HG03354 (cell line): Measurements from ENCODE around the gene TGM3.

Experiments used
- ATAC-seq: cut with Tn5 transposase; IDR thresholded peaks from one replicate; pipeline ENCODE4 v1.9.1; 2021; ENCODE audit warnings: mild to moderate bottlenecking; ENCODE audit not compliant: unreplicated experiment, poor library complexity, severe bottlenecking

The TGM3 gene

DNA sequence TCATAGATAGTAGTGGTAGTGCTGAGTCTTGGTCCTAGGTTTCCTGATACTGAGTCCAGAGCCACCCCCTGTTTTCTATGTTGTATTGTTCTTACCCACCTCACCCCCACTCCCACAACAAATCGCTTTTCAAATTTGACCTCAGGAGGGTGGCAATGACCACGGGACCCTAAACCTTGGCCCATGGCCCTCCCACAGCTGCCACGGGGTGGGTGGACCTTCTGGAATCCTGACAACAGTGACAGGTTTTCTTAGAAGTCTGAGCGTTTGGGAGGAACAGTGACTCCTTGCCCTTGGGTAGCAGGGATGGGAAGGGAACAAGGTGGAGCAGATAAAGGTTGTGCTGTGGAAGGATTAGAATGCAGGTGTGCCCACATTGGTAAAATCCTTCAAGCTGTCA, 36.9 kb downstream of the TGM3 start:
- no peak for ATAC-seq

DNA sequence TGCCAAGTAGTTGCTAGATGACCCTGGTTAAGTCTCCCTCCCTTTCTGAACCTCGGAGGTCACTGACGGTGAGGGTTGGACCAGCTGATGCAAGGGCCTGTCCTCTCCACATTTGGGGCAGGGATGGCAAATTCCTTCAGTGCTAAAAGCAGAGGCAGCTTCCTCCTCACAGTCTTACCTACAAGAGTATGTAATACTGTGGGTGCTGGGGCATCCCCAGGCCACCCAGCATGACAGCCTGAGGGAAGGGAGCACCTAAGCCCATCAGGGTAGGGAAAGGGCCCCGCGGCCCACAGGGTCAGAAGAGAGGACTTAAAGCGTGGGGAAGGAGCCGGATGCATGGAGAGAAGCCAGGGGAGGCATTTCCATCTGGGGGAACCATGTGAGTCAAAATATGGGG, 38.0 kb downstream of the TGM3 start:
- no peak for ATAC-seq

DNA sequence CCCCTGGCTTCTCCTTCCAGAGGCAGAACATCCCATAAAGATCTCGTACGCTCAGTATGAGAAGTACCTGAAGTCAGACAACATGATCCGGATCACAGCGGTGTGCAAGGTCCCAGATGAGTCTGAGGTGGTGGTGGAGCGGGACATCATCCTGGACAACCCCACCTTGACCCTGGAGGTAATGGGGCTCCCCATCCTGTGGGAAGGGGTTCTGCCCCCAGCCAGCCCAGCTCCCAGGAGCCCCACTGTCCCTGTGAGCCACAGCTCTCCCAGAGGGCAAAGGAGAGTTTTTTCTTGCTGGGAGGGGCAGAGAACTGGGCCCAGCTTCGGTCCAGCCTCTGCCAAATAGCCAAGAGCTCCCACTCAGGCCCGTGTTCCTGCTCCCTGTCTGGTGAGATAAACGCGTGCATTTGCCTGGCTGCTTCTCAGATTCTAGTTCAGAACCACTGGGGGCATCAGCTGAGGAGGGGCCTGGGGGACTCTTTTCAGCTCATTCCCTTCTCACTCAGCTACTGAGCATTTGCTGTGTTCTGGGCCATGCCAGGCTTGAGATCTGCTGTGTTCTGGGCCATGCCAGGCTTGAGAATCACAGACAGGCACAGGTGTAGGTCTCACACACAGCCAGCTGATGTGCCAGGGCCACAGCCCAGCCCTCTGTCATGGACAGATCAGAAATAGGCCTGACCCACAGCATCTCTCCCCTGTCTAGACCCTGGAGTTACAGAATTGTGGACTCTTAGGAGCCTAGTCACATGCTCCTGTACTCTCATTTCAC, 39.5 kb downstream of the TGM3 start:
- ATAC-seq: no peak

DNA sequence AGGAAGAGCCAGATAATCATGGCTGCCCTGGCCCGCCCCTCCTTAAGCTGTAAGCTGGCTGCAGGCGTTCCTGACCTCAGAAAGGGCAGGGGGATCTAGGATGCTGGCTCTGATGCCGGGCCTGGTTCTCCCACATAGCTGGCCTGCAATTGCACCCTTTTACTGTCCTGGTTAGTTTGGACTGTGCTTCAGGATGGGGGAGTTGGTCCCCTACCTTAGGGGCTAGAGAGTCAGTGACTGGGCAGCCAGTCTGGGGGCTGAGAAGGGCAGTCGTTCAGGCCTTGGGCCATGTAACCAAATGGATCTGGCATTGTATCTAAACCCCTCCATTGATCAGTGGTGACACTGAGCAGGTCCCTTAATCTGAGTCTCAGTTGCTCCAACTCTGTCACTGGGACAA, 40.7 kb downstream of the TGM3 start:
- no peak for ATAC-seq

DNA sequence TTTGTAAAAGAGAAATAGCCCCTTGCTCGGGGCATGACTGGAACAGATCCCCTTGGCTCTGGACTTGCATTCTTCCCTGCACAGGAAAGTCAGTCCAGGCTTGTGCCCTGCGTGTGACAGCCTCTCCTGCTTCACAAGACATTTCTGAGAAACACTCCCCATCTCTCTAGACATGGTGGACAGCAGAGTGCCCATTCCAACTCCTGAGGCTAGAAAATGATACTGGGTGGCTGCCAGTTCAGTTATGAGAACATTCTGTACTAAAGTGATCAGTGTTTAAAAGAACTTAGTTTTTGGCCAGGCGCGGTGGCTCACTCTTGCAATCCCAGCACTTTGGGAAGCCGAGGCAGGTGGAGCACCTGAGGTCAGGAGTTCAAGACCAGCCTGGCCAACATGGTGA, 41.3 kb downstream of the TGM3 start:
- ATAC-seq: no peak

DNA sequence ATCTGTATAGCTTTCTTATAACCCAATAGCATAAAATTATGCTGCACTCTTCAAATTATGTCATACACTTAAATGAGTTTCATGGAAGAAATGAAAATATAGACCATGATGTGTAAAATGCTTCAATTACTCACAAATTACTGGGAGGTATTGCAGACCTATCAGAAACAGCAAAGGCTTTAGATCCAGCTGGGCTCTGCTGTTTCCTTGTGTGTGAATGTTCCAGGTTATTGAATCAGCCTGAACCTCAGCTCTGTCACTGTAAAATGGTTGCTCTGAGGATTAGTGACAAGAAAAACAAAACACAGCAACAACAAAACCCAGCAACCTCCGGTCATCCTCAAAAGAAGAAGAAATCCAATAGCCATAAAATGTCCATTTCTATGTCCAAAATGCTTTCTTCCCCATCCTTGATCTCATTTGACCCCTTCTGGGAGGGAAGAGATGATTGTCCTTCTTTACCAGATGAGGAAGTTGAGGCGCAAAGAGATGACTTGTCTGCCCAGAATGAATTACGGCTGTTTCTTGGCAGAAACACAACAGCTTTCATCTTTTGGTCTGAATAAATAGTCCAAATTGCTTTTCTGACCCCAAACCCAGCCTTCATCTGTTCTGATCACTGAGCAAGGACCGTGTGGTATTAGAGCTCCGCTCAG, 42.7 kb downstream of the TGM3 start:
- ATAC-seq: no peak

DNA sequence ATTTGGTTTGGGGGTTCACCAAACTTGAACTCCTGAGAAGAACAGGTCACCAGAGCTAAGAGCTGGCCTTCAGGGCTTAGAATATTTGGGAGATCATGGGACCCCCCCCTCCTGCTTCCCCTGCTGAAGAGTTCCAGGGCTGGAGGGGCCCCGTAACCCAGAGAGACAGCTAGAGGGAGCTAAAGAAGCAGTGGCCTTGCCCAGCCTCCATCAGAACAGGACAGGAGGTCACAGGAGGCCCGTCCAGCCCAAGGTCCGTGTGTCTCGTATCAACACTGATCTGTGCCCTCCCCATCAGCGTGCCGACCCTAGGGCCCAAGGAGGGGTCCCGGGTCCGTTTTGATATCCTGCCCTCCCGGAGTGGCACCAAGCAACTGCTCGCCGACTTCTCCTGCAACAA, 44.3 kb downstream of the TGM3 start:
- no peak for ATAC-seq

DNA sequence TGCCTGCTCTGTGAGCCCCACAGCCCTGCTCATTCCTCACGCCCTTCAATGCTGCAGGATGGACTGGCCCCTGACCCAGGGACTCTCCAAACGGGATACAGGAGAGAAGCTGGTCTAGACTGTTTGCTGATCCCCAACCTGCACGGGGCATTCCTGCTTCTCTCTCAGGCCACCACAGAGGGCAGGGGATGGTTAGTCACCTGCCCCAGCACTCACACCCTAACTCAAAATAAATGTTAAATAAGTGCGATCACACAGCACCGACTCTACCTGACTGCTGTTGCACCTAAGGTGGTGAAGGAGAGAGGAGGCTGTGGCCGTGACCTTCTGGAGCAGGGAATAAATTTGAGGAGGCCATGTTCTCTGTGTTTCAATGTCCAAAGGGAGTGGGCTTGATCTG, 45.0 kb downstream of the TGM3 start:
- no peak for ATAC-seq

DNA sequence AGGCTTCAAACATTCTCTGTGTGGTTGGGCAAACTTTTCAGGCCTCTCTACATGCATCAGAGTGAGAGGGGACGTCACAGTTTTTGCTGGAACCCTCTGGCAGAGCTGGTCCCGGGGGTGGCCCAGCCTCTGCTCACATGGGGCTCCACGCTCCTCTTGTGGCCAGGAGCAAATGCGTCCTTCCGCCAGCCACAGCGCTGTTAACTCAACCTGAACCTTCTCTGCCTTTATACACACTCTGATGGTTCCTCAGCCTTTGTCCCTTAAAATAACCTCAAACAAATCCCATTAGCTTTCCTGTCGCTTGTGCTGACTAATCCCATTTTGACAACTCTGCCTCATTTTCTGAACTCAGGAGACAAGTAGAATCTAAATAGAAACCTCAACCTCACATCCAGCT, 45.5 kb downstream of the TGM3 start:
- ATAC-seq: no peak

DNA sequence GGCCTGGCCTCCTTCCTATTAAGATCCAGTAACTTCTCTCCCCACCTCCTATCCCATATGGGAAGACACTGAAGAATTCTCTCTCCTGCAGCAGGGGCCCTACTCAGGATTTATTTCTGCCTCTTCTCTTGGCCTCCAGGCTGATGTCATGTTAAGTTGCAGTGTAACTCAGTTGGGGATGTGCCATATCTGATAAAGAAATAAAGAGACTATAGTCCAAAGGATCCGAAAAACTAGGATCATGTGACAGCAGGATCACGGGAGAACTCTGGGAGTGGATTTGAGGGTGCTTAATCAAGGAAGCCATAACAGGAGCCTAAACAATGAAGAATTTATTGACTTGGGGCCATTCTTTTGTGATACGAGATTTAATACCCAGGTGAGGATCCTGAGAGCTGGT, 46.4 kb downstream of the TGM3 start:
- ATAC-seq: no peak

DNA sequence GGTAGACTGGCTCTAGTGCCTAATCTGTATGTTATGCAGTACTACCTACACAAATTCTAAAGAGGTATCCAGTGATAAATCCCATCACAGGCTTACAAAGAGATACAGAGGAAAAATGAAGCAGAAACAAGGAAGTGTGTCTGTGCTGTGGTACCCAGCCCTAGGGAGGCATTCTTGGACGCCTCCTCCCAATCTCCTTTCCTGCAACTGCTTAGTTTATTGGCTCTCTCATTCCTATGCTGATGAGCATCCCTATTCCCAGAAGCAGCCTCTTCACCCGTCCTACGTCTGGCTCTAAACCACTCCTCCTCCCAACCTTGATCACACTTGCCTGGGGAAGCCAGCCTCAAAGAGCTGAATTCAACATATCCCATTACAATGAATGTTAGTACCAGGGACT, 50.4 kb downstream of the TGM3 start:
- ATAC-seq: no peak

DNA sequence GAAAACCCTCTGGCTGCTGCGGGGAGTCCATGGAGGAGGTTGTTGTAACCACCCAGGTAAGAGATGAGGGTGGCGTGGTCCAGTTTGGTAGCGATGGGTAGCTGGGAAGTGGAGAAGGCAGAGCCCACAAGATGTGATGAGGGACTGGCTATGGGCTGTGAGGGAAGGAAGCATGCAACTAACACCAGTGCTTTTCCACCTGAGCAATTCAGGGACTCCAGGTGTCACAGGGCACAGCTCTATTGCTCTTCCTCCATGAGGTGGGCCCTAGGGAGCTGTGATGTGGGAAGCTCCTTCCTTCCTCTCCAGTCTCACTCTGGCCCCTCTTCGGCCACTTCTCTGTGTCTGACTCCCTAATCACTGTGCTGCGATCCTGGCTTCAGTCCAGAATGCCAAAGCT, 52.5 kb downstream of the TGM3 start:
- ATAC-seq: no peak

DNA sequence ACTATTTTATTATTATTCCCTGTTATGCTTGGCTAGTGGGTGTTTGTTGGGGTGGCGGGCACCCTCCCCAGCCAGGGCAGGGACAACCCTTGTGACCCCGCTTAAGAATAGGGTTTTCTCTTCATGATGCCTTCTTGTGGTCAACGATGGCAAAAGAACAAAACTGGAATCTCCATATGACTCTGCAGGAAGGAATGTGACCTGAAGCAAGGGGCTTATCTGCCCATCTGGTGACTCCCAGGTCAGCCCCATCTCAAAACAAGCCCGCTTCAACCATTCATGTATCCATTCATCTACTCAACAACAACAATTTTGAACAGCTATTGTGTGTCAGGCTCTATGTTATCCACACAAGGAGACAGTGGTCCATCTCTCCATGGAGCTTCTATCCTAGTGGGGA, 54.0 kb downstream of the TGM3 start:
- ATAC-seq: no peak

DNA sequence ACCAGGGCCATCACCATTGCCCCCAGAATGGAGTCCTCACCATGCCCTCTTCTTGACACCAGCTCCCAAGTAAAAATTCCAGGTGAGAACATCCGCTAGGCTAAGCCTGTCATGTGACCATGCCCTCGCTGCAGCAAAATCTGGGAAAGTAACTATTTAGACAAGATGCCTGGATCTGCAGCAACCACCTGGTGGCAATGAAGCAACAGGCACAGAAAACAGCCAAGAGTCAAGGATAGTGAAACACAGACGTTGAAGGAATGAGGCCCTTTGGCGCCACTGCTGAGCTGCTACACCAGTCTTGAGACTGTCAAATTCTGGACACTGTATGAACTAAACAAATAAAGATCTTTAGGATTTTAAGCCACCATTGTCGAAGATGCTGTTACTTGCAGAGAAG, 54.8 kb downstream of the TGM3 start:
- no peak for ATAC-seq

DNA sequence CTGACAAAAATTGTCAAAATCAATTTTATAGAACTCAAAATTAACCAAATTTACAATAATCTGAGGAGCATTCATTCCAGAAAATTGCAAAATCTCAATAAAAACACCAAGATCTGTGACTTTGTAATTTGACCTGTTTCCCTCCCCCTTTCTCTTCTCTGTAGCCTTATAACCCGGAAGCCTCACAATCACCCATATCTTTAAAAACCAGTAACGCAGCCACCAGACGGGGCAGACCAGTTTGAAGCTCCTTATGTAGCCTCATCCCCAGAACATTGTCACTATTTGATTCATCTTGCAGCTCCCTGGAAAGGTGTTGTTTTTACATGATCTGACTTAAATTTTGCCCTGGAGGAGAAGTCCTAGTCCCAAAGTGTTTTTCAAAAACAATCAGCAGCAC, 57.4 kb downstream of the TGM3 start:
- ATAC-seq: no peak

DNA sequence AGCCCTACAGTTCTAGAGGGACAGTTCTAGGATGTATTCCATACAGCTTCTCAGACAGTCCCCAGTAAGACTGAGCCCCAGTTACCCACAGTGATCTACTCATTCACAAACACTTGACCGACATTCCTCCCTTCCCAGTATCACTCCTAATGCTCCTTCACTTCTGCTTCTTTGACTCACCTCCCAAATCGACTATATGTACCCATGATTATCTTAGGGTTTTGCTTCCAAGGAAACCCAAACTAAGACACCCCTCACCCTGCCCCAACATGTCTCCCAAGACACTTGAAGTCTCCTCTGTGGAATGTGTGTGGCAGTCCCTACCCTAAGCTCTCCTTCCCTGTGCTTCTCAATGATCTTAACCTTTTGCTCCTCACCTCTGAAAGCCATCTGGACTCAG, 61.3 kb downstream of the TGM3 start:
- ATAC-seq: no peak

DNA sequence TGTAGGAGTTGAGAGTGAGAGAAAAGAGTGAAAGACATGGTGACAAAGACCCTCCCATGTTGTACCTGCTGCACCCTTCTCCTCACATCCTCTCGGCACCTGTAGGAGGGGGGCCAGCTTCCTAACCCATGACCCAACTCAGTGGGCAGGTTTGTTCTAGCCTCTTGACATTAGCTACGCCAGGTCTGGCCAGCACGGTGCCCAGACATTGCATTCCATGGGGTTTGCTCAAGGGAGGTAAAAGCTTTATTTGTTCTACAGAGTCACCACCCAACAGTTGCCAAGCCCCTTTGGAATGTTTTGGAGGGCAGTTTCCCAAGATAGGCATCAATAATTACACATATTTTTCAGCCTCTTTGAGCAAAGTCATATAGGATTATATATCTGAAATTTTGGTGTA, 62.2 kb downstream of the TGM3 start:
- ATAC-seq: no peak

DNA sequence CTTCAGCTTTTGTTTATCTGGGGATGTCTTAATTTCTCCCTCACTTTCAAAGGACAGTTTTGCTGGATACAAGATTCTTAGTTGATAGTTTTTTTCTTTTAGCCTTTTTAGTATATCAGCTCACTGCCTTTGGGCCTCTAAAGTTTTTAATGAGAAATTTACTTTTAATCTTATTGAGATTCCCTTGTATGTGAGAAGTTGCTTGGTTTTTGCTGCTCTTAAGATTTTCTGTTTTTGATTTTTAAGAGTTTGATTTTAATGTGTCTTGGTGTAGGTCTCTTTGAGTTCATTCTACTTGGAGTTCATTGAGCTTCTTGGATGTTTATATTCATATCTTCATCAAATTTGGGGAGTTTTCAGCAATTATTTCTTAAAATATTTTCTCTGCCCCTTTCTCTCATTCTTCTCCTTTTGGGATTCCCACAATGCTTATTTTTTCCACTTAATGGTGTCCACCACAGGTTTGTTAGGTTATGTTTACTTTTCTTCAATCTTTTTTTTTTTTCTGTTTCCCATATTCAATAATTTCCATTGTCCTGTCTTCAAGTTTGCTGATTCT, 65.3 kb downstream of the TGM3 start:
- no peak for ATAC-seq

DNA sequence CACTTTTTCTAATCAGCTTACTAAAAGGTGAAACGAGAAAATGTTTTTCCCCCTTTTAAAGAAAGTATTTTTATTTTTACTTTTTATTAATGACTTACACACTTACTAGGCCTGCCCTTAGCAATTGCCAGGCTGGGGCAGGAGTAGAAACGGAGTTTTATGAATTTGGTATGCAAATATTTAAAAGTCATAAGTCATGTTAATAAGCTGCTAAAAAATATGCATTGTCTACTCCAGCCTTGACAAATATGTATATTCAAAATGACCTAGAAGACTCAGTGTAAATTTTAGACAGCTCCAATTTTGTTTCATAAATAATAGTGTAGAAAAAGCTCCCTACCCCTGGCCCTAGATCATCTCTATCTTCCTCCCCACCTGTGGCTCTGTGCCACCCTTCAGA, 67.4 kb downstream of the TGM3 start:
- ATAC-seq: no peak

DNA sequence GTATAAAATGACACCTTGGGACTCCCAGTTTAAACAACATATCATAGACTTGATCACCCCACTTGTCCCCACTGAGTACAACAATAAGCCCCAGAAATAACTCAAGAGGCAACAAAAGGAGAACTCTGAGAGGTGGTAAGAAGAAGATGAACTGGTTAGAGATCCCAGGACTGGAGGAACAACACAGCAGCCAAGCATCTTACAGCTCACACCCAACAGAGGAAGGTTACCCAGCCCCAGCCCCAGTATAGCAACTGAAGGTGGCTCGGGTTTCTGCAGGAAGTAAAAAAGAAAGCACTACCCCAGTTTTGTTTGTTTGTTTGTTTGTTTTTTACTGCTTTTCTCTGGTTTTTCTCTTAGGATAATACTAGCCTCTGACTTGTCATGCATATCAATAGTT, 67.8 kb downstream of the TGM3 start:
- ATAC-seq: no peak

DNA sequence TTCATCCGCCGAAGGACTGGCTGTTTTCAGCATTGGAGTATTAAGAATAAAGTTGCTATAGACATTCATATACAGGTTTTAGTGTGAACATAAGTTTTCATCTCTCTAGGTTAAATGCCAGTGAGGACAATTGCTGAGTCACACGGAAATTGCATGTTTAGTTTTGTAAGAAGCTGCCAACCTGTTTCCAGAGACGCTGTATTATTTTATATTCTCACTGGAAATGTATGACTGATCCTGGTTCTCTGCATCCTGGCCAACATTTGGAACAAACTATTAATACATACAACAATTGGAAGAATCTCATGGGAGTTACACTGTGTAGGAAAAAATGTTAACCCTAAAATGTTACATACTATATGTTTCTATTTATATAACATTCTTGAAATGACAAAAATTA, 68.2 kb downstream of the TGM3 start:
- no peak for ATAC-seq
